Measurements from ENCODE around the gene CUX1.
"Not testable (repeated sequence)": the region's sequence is repeated elsewhere in the genome, so short reads cannot be mapped to it uniquely, and the experiment has no call there.

The CUX1 gene

GRCh38 chr7:102170393-102170970 is 353.1 kb downstream of the CUX1 start:
- no peak for DNase-seq (ENCODE audit: low read depth in 1 of 2, low spot score in 1 of 2)

DNA sequence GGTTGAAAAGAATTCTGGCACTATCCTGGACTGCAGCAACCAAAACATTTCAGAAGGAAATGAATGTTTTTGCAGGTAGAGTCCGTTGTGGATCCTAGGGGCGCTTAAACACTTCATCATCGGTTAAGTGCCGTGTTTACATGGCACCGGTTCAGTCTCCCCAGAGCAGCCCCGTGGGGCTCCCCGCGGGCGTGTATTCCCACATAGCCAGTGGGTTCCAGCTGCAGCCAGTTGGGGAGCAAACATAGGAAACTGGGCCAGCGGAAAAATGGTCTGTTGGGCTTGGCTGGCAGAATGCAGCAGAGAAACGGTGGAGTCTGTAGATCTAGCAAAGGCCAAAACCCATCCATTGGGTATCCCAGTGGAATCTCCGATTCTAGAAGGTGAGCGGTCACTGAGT is 356.2 kb downstream of the CUX1 start:
- no peak for DNase-seq (ENCODE audit: low read depth in 1 of 2, low spot score in 1 of 2)

DNA sequence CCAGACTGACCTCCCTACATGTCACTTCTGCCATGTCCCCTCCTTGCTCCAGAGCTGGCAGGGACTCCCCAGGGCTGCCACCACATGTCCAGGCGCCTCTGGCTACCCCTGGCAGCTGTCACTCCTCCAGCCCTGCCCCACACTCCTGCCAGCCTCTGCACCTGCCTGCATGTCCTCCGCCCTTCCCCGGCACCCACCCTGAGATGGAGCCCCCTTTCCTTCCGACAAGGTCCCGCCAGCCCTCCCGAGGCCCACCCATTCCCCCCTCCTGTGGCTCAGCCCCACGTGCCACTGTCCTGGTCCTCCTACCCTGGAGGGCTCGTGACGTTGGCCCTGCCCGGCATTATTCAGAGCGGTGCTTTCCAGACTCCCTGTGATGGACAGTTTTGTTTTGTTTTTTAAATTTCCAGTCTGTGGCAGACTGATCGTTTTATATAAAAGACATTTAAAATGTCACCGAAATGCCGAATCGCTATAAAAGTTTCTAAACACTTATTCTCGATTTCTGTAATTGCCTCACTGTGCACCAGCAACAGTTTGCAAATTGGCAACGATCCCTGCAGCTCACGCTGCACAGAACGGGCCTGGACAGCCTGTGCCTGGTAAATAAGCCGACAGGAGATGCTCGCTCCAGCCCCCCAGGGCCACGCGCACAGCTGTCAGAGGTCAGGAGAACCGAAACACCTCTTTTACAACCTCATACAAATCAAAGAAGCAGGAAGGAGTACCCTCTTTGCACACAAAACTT is 358.2 kb downstream of the CUX1 start:
- no peak for DNase-seq (ENCODE audit: low read depth in 1 of 2, low spot score in 1 of 2)

GRCh38 chr7:102178410-102178809 is 361.0 kb downstream of the CUX1 start:
- DNase-seq (ENCODE audit: low read depth in 1 of 2, low spot score in 1 of 2) = no peak

- DNase-seq (ENCODE audit: low read depth in 1 of 2, low spot score in 1 of 2) = no peak
Measured at GRCh38 chr7:102180727-102181126, 363.3 kb downstream of the CUX1 start.

DNA sequence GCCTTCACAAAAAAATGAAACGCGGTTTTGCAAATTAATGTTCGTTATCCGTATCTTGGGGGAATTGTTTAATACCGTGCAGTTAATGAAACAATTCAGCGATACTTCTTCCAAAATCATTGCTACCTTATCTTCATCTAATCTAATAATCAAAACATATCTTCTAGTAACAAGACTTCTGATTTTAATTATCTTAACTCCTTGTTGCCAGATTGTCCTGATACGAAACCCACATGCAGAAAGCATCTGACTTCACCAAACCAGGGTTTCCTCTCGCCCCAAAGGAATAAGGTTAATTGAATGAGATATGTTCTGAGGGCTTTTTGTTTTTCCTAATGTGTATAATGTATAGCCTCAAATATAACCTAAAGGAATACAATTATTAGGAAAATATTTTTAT is 364.1 kb downstream of the CUX1 start:
- no peak for DNase-seq (ENCODE audit: low read depth in 1 of 2, low spot score in 1 of 2)

- DNase-seq (ENCODE audit: low read depth in 1 of 2, low spot score in 1 of 2) = no peak
Measured at GRCh38 chr7:102182016-102182415, 364.6 kb downstream of the CUX1 start.

GRCh38 chr7:102183848-102184247 is 366.4 kb downstream of the CUX1 start:
- not testable (repeated sequence) for DNase-seq (ENCODE audit: low read depth in 1 of 2, low spot score in 1 of 2)

DNA sequence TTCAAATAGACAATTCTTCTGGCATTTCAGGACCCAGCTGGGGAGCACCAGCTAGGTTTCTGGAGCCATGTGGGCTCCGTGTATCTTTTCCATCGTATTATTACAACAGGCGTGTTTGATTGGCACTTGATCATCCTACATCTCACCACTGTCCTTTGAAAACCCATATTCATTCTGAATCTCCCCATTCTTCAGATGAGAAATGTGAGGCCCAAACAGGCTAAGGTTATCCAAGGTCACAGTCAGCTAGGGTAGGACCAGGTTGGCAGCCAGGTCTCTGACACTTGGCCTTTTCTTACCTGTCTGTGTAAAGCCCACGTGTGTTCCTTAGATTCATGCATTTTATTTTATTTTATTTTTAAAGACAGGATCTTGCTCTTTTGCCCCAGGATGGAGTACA is 366.9 kb downstream of the CUX1 start:
- DNase-seq (ENCODE audit: low read depth in 1 of 2, low spot score in 1 of 2) = no peak

GRCh38 chr7:102185796-102186195 is 368.4 kb downstream of the CUX1 start:
- no peak for DNase-seq (ENCODE audit: low read depth in 1 of 2, low spot score in 1 of 2)

- DNase-seq (ENCODE audit: low read depth in 1 of 2, low spot score in 1 of 2) = no peak
Measured at GRCh38 chr7:102186306-102186705, 368.9 kb downstream of the CUX1 start.

- no peak for DNase-seq (ENCODE audit: low read depth in 1 of 2, low spot score in 1 of 2)
Measured at GRCh38 chr7:102188746-102189145, 371.3 kb downstream of the CUX1 start.

DNA sequence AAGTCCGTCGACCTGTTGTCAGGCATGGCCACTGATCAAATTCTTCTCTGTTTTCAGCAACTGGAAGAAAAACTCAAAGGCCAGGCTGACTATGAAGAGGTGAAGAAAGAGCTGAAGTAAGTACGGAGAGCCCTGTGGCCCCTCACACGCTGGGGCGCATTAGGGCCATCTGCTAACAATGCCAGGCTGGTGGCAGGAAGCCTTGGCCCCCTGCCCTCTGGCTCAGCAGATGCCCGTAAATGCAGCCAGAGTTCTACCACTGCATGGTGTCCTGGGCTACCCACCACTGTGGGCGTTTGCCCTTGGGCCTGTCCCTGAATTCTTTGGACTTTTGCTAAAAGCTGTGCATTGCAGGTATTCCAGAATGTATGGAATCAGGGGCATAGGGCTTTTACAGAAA is 372.3 kb downstream of the CUX1 start:
- DNase-seq (ENCODE audit: low read depth in 1 of 2, low spot score in 1 of 2) = no peak

DNA sequence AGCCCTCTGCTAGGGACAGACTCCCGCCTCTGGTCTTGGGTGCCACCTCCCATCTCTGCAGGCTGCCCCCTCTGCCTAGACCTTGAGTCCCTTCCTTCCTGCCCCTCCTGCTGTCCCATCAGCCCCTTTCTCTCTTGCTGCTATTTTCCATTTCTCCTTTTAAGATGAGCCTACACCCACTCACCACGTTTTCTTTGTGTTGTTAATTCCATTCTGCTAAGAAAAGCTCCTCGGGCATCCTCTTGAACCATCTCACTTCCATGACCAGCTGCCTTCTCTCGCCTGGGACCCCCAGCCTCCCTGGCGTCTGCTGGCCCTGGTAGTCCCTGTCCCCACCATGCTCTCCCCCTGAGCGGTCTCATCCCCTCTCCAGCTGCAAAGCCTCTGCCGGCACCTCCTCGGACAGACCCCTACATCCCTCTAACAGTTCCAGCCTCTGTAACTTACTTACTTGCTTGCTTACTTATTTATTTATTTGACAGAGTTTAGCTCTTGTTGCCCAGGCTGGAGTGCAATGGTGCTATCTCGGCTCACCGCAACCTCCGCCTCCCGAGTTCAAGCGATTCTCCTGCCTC is 373.4 kb downstream of the CUX1 start:
- DNase-seq (ENCODE audit: low read depth in 1 of 2, low spot score in 1 of 2) = no peak

GRCh38 chr7:102191556-102192379 is 374.3 kb downstream of the CUX1 start:
- DNase-seq (ENCODE audit: low read depth in 1 of 2, low spot score in 1 of 2) = no peak

DNA sequence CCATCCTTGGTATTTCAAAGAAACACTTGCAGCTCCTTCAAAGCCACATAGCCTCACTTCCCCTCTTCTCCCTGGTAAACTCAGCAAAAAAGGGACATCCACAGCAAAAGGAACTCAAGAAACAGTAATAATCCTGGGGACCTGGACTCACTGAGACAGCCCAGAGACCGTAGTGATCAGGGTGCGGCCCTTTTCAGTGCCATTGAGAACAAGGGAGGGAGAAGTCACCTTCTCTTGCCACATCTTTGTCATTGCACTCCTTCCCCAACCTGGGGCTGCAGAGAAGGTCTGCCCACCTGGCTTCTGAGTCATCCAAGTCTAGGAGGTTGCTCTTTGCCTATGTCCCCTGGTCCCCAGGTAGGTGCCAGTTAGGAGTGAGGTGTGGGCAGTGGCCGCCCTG is 375.4 kb downstream of the CUX1 start:
- no peak for DNase-seq (ENCODE audit: low read depth in 1 of 2, low spot score in 1 of 2)

DNA sequence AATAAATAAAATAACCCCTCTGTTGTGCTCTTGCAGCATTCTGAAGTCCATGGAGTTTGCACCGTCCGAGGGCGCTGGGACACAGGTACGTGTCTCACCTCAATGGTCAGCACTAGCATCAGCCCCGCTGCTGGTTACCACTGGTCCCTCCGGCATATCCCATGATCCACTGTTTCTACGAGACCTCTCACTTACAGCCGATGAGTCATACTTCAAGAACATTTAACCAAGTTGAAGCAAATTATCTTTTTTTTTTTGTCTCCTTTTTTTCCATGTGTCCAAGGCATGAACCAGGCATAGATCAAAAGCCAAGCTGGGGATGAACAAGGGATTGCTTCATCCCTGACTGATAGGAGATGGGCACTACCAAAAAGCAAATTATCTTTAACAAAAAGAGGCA is 376.4 kb downstream of the CUX1 start:
- DNase-seq (ENCODE audit: low read depth in 1 of 2, low spot score in 1 of 2) = no peak

GRCh38 chr7:102195361-102195760 is 377.9 kb downstream of the CUX1 start:
- no peak for DNase-seq (ENCODE audit: low read depth in 1 of 2, low spot score in 1 of 2)

DNA sequence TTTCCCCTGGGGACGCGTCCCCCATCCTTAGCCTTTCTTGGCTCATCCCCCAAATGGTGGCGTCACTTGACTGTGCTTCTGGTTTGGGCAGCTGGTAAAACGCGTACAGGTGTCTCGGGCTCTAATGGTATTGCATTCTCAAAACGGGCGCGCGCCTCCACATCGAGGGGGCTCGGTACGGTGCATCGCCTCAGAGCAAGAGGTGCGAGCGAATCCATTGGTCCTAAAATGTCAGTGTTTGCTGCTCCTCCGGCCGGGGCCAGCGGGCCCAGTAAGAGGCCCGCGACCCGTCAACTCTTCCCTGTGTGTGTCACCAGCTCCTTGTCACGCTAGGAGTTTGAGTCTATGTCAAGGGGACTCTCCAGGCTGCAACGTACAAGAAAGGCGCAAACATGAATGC is 378.6 kb downstream of the CUX1 start:
- DNase-seq (ENCODE audit: low read depth in 1 of 2, low spot score in 1 of 2) = no peak

DNA sequence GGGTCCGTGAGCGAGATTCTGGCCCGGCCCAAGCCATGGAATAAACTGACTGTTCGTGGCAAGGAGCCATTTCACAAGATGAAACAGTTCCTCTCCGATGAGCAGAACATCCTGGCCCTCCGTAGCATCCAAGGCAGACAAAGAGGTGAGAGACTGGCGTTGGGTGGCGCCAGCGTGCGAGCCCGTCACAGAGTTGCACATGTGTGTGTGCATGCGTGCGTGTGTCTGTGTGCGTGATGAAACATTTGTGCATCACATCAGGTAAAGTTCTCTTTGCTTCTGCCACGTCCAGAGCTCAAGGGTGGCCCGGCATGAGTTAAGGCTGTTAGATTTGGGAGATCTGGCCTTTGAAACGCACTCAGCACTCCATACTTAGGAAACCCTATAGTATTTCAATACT is 379.7 kb downstream of the CUX1 start:
- DNase-seq (ENCODE audit: low read depth in 1 of 2, low spot score in 1 of 2) = no peak

DNA sequence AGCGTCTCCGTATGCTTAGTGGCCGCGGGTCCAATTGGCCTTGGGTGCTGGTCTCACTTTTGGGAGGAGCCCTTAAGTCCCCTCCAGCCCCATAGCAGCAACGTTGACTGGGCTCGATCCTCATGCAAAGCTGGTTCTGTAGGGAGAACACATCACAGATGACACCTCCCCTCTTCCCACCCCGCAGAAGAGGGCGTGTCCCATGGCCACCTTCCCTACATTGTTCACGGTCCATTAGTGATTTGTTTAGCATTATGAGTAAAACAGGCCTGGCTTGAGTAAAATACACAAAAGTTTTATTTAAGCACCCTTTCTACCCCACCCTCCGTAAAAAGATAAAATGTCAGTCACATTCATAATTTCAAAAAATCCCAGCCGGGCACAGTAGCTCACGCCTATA is 380.2 kb downstream of the CUX1 start:
- no peak for DNase-seq (ENCODE audit: low read depth in 1 of 2, low spot score in 1 of 2)

DNA sequence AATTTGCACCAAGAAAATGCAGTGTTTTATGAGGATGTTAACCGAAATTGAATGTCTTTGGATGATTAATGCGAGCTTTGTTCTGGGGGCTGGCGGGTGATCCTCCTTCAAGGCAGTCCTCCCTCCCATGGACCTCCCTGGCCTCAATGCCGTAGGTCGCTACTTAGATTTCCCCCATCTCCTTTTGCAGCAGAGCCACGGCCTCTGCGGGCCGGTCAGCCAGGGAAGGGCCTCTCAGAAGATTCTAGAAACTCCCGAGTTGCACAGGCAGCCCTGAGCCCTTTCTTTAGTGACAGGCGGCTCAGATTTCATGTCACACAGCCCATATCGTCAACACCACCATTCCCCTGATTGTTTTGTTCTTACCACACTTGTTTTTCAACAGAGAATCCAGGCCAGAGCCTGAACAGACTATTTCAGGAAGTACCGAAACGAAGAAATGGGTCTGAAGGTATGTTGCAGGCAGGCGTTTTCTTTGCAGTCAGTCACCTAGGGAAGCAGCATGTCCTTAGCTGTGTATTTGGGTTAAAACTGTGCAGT is 381.1 kb downstream of the CUX1 start:
- no peak for DNase-seq (ENCODE audit: low read depth in 1 of 2, low spot score in 1 of 2)

Data from stimulated activated CD4-positive, alpha-beta T cell treated with anti-CD3 and anti-CD28 coated beads, Interleukin-15, amount 100 ng/mL, for 1 hour (primary cell).